ENCODE measurements around the gene ZNF814. TPM values are rescaled to one million over a fixed set of nuclear protein-coding genes. Genes with fewer than 3 reads are reported as not detected.

Gene ZNF814
- total RNA-seq, 1 experiment from 2014 or later, result 44.3 TPM

GRCh38 chr19:57803265-57803593, 85.6 kb downstream of the ZNF814 start:
- ChIA-PET CTCF (interaction anchor here (0.6 kb wide), 1 partner anchor 21 kb away, joined by 3 read pairs; no protein-coding TSS in a partner anchor), POLR2A (ENCODE audit: low non-redundant PET) (no interaction called here)
- DNase-seq (ENCODE audit: low spot score), result no peak
- Histone ChIP-seq H3K36me3 (ENCODE audit: insufficient read depth, low read length, poor library complexity, severe bottlenecking) (peaks cover 7% of the 10 kb centered on the region), H3K4me1 (ENCODE audit: insufficient read depth, low read length, poor library complexity, severe bottlenecking) (peaks cover 7% of the 10 kb centered on the region), H3K4me3 (ENCODE audit: low read depth, low read length, poor library complexity, severe bottlenecking) (peak overlapping the region; percentile 53), H3K9me3 (ENCODE audit: low read depth, low read length, poor library complexity, severe bottlenecking) (no peaks in the 10 kb centered on the region), H3K27ac (ENCODE audit: low read depth, low read length, poor library complexity, severe bottlenecking) (peak overlapping the region; percentile 75), H3K27me3 (replicated peaks; ENCODE audit: insufficient read depth, low read depth, low read length, poor library complexity) (no peaks in the 10 kb centered on the region)
- intact Hi-C loops (cut with micrococcal nuclease; ENCODE audit: unreplicated experiment), result no loop called here
- BruUV-seq (replicated peaks), result TSS peak; percentile 38
- TF ChIP-seq EZH2 (IDR thresholded peaks at IDR 0.05; ENCODE audit: borderline replicate concordance, low read depth, low read length, poor library complexity, severe bottlenecking) (no peak), CTCF (conservative IDR thresholded peaks at IDR 0.05; ENCODE audit: low read depth, low read length) (no peak)

- ChIA-PET POLR2A (ENCODE audit: low non-redundant PET) (no interaction called here), CTCF (no interaction called here)
- Histone ChIP-seq H3K4me1 (ENCODE audit: insufficient read depth, low read length, poor library complexity, severe bottlenecking) (peaks cover 7% of the 10 kb centered on the region), H3K4me3 (ENCODE audit: low read depth, low read length, poor library complexity, severe bottlenecking) (no peak overlapping the region), H3K27ac (ENCODE audit: low read depth, low read length, poor library complexity, severe bottlenecking) (no peak overlapping the region), H3K9me3 (ENCODE audit: low read depth, low read length, poor library complexity, severe bottlenecking) (no peaks in the 10 kb centered on the region), H3K36me3 (ENCODE audit: insufficient read depth, low read length, poor library complexity, severe bottlenecking) (no peaks in the 10 kb centered on the region), H3K27me3 (replicated peaks; ENCODE audit: insufficient read depth, low read depth, low read length, poor library complexity) (no peaks in the 10 kb centered on the region)
- TF ChIP-seq EZH2 (IDR thresholded peaks at IDR 0.05; ENCODE audit: borderline replicate concordance, low read depth, low read length, poor library complexity, severe bottlenecking) (no peak), CTCF (conservative IDR thresholded peaks at IDR 0.05; ENCODE audit: low read depth, low read length) (no peak)
- BruUV-seq (replicated peaks), result no TSS peak
- DNase-seq (ENCODE audit: low spot score), result no peak
- intact Hi-C loops (cut with micrococcal nuclease; ENCODE audit: unreplicated experiment), result no loop called here
Measured at GRCh38 chr19:57802269-57802668, 86.6 kb downstream of the ZNF814 start.

- no peaks in the 10 kb centered on the region for H3K9me3 ChIP-seq (ENCODE audit: low read depth, low read length, poor library complexity, severe bottlenecking)
- POLR2A ChIA-PET (ENCODE audit: low non-redundant PET), result no interaction called here
- H3K4me1 ChIP-seq (ENCODE audit: insufficient read depth, low read length, poor library complexity, severe bottlenecking), result peaks cover 7% of the 10 kb centered on the region
- intact Hi-C loops (cut with micrococcal nuclease; ENCODE audit: unreplicated experiment), result no loop called here
- H3K27ac ChIP-seq (ENCODE audit: low read depth, low read length, poor library complexity, severe bottlenecking), result no peak overlapping the region
- H3K36me3 ChIP-seq (ENCODE audit: insufficient read depth, low read length, poor library complexity, severe bottlenecking), result no peaks in the 10 kb centered on the region
- H3K27me3 ChIP-seq (replicated peaks; ENCODE audit: insufficient read depth, low read depth, low read length, poor library complexity), result no peaks in the 10 kb centered on the region
- no peak overlapping the region for H3K4me3 ChIP-seq (ENCODE audit: low read depth, low read length, poor library complexity, severe bottlenecking)
- BruUV-seq (replicated peaks), result no TSS peak
- no peak for TF ChIP-seq EZH2 (IDR thresholded peaks at IDR 0.05; ENCODE audit: borderline replicate concordance, low read depth, low read length, poor library complexity, severe bottlenecking)
- no peak for DNase-seq (ENCODE audit: low spot score)
- CTCF ChIA-PET, result no interaction called here
Measured at GRCh38 chr19:57800696-57801095, 88.1 kb downstream of the ZNF814 start.

Other genes with a start within 250 kb of the ZNF814 start
- not detected in 2 replicates for gene ZSCAN4, start 220.1 kb downstream of the ZNF814 start, total RNA-seq (2021)
- 12.7 and 17.8 TPM in 2 replicates for gene ZNF551, start 207.1 kb downstream of the ZNF814 start, total RNA-seq (2021)
- 4.0 and 4.4 TPM in 2 replicates for gene ZNF154, start 179.8 kb downstream of the ZNF814 start, total RNA-seq (2021)
- 4.4 and 5.3 TPM in 2 replicates for gene ZNF671, start 161.4 kb downstream of the ZNF814 start, total RNA-seq (2021)
- gene ZNF776, start 142.2 kb downstream of the ZNF814 start, total RNA-seq (2021), result 10.3 and 15.8 TPM in 2 replicates
- 18.2 and 19.5 TPM in 2 replicates for gene ZNF586, start 119.4 kb downstream of the ZNF814 start, total RNA-seq (2021)
- gene ZNF552, start 74.1 kb downstream of the ZNF814 start, total RNA-seq (2021), result 5.4 and 10.6 TPM in 2 replicates
- gene ZNF587B, start 58.7 kb downstream of the ZNF814 start, total RNA-seq (2021), result 17.3 and 20.0 TPM in 2 replicates
- 40.5 and 43.2 TPM in 2 replicates for gene ZNF587, start 39.2 kb downstream of the ZNF814 start, total RNA-seq (2021)
- gene ZNF417, start 27.6 kb upstream of the ZNF814 start, total RNA-seq (2021), result 14.1 and 17.4 TPM in 2 replicates
- gene ZNF418, start 46.4 kb upstream of the ZNF814 start, total RNA-seq (2021), result 16.9 and 22.9 TPM in 2 replicates
- 9.5 and 11.0 TPM in 2 replicates for gene ZNF256, start 58.7 kb upstream of the ZNF814 start, total RNA-seq (2021)
- gene C19orf18, start 85.5 kb upstream of the ZNF814 start, total RNA-seq (2021), result 0.43 TPM in 1 of 2 replicates, not detected in the other
- 16.7 and 17.8 TPM in 2 replicates for gene ZNF606, start 113.8 kb upstream of the ZNF814 start, total RNA-seq (2021)
- gene ZSCAN1, start 145.0 kb upstream of the ZNF814 start, total RNA-seq (2021), result 1.4 and 2.8 TPM in 2 replicates
- 7.0 and 8.2 TPM in 2 replicates for gene ZNF135, start 170.2 kb upstream of the ZNF814 start, total RNA-seq (2021)
- gene ZSCAN18, start 209.2 kb upstream of the ZNF814 start, total RNA-seq (2021), result 26.1 and 38.4 TPM in 2 replicates

Data from A673 (cell line).